ENCODE measurements around the gene NEUROG1. TPM values are rescaled to one million over a fixed set of nuclear protein-coding genes. Genes with fewer than 3 reads are reported as not detected.

NEUROG1 gene
- total and polyA plus RNA-seq, 10 of the 15 experiments (the other 5 are each of a cell fraction or from before 2014, with no cell fraction given), result not detected

DNA sequence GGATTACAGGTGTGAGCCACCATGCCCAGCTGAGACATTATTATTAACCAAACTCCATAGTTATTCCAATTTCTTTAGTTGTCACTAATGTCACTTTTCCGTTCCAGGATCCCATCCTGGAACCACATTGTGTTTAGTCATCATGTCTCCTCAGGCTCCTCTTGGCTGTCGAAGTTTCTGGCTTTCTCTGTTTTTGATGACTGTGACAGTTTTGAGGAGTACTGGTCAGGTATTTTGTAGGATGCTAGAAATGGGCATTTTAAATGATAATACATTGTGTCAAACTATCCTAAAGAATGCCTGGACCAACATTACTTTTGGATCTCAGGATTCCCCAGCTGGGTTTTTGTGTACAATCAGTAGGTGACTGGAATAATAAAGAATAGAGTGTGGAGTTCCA lies 19.8 kb upstream of the NEUROG1 start (continued):
- TF ChIP-seq, protein P1, sequence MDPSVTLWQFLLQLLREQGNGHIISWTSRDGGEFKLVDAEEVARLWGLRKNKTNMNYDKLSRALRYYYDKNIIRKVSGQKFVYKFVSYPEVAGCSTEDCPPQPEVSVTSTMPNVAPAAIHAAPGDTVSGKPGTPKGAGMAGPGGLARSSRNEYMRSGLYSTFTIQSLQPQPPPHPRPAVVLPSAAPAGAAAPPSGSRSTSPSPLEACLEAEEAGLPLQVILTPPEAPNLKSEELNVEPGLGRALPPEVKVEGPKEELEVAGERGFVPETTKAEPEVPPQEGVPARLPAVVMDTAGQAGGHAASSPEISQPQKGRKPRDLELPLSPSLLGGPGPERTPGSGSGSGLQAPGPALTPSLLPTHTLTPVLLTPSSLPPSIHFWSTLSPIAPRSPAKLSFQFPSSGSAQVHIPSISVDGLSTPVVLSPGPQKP (IDR thresholded peaks at IDR 0.05; ENCODE audit: low read depth, low read length), result no peak
- TF ChIP-seq ASH2L (IDR thresholded peaks at IDR 0.05; ENCODE audit: borderline replicate concordance, low read depth) (no peak), ATF7 (IDR thresholded peaks at IDR 0.05; ENCODE audit: low read depth) (no peak), WRNIP1 (IDR thresholded peaks at IDR 0.05; ENCODE audit: borderline replicate concordance, low read depth, low read length) (no peak), CREB1 (IDR thresholded peaks at IDR 0.05; ENCODE audit: low read depth) (no peak), ZNF274 (IDR thresholded peaks at IDR 0.05; ENCODE audit: insufficient read depth, insufficient read length) (no peak)
- TF ChIP-seq, protein P2, sequence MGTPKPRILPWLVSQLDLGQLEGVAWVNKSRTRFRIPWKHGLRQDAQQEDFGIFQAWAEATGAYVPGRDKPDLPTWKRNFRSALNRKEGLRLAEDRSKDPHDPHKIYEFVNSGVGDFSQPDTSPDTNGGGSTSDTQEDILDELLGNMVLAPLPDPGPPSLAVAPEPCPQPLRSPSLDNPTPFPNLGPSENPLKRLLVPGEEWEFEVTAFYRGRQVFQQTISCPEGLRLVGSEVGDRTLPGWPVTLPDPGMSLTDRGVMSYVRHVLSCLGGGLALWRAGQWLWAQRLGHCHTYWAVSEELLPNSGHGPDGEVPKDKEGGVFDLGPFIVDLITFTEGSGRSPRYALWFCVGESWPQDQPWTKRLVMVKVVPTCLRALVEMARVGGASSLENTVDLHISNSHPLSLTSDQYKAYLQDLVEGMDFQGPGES (IDR thresholded peaks at IDR 0.05), result no peak
- TF ChIP-seq, protein P3, sequence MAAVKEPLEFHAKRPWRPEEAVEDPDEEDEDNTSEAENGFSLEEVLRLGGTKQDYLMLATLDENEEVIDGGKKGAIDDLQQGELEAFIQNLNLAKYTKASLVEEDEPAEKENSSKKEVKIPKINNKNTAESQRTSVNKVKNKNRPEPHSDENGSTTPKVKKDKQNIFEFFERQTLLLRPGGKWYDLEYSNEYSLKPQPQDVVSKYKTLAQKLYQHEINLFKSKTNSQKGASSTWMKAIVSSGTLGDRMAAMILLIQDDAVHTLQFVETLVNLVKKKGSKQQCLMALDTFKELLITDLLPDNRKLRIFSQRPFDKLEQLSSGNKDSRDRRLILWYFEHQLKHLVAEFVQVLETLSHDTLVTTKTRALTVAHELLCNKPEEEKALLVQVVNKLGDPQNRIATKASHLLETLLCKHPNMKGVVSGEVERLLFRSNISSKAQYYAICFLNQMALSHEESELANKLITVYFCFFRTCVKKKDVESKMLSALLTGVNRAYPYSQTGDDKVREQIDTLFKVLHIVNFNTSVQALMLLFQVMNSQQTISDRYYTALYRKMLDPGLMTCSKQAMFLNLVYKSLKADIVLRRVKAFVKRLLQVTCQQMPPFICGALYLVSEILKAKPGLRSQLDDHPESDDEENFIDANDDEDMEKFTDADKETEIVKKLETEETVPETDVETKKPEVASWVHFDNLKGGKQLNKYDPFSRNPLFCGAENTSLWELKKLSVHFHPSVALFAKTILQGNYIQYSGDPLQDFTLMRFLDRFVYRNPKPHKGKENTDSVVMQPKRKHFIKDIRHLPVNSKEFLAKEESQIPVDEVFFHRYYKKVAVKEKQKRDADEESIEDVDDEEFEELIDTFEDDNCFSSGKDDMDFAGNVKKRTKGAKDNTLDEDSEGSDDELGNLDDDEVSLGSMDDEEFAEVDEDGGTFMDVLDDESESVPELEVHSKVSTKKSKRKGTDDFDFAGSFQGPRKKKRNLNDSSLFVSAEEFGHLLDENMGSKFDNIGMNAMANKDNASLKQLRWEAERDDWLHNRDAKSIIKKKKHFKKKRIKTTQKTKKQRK (IDR thresholded peaks at IDR 0.05; ENCODE audit: low read depth, low read length), result no peak
- TF ChIP-seq, protein P4, sequence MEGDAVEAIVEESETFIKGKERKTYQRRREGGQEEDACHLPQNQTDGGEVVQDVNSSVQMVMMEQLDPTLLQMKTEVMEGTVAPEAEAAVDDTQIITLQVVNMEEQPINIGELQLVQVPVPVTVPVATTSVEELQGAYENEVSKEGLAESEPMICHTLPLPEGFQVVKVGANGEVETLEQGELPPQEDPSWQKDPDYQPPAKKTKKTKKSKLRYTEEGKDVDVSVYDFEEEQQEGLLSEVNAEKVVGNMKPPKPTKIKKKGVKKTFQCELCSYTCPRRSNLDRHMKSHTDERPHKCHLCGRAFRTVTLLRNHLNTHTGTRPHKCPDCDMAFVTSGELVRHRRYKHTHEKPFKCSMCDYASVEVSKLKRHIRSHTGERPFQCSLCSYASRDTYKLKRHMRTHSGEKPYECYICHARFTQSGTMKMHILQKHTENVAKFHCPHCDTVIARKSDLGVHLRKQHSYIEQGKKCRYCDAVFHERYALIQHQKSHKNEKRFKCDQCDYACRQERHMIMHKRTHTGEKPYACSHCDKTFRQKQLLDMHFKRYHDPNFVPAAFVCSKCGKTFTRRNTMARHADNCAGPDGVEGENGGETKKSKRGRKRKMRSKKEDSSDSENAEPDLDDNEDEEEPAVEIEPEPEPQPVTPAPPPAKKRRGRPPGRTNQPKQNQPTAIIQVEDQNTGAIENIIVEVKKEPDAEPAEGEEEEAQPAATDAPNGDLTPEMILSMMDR (IDR thresholded peaks at IDR 0.05 in 2 of 3, conservative IDR thresholded peaks at IDR 0.05 in 1 of 3; ENCODE audit: control insufficient read depth in 2 of 3, extremely low read depth in 1 of 3, insufficient read depth in 1 of 3, low read depth in 3 of 3, low read length in 3 of 3), result no peak
- TF ChIP-seq, protein P5, sequence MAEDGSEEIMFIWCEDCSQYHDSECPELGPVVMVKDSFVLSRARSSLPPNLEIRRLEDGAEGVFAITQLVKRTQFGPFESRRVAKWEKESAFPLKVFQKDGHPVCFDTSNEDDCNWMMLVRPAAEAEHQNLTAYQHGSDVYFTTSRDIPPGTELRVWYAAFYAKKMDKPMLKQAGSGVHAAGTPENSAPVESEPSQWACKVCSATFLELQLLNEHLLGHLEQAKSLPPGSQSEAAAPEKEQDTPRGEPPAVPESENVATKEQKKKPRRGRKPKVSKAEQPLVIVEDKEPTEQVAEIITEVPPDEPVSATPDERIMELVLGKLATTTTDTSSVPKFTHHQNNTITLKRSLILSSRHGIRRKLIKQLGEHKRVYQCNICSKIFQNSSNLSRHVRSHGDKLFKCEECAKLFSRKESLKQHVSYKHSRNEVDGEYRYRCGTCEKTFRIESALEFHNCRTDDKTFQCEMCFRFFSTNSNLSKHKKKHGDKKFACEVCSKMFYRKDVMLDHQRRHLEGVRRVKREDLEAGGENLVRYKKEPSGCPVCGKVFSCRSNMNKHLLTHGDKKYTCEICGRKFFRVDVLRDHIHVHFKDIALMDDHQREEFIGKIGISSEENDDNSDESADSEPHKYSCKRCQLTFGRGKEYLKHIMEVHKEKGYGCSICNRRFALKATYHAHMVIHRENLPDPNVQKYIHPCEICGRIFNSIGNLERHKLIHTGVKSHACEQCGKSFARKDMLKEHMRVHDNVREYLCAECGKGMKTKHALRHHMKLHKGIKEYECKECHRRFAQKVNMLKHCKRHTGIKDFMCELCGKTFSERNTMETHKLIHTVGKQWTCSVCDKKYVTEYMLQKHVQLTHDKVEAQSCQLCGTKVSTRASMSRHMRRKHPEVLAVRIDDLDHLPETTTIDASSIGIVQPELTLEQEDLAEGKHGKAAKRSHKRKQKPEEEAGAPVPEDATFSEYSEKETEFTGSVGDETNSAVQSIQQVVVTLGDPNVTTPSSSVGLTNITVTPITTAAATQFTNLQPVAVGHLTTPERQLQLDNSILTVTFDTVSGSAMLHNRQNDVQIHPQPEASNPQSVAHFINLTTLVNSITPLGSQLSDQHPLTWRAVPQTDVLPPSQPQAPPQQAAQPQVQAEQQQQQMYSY (CRISPR knock-in tag; IDR thresholded peaks at IDR 0.05), result no peak

Data from GM12878 (cell line).